Stimulated activated CD4-positive, alpha-beta T cell treated with anti-CD3 and anti-CD28 coated beads, TNF-alpha, amount 100 ng/mL, for 48 hours (primary cell): Measurements from ENCODE around the gene ZXDC.

Source experiments
- DNase-seq, 3 donors: peaks; one replicate each; pipeline ENCODE4 v3.0.0-alpha.2; 2020; ENCODE audit warnings: low read depth in 3 of 3

The ZXDC gene

GRCh38 chr3:126473292-126474168 is 2.2 kb downstream of the ZXDC start:
- DNase-seq = no peak

- DNase-seq = no peak
Measured at GRCh38 chr3:126472277-126473006, 3.2 kb downstream of the ZXDC start.

GRCh38 chr3:126469479-126469878 is 6.2 kb downstream of the ZXDC start:
- no peak for DNase-seq

GRCh38 chr3:126468028-126468891 is 7.4 kb downstream of the ZXDC start:
- DNase-seq = no peak

DNA sequence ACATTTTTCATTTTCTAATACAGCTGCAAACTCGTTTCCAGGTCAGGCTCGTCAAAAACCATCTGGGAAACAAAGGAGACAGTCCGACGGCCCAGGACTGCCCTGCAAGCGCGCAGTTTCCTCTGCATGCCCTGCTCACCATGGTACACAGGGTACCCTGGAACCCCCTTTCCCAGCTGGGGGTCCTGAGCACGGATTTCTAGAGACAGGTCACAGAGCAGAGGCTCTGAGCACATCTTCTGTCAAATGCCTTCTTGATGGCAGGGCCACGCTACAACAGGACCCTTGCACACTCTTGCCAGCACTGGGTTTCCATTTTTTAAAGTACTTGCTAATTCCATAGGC is 8.1 kb downstream of the ZXDC start:
- DNase-seq = no peak

GRCh38 chr3:126466886-126467610 is 8.6 kb downstream of the ZXDC start:
- DNase-seq = no peak

GRCh38 chr3:126465928-126466544 is 9.7 kb downstream of the ZXDC start:
- DNase-seq = no peak

DNA sequence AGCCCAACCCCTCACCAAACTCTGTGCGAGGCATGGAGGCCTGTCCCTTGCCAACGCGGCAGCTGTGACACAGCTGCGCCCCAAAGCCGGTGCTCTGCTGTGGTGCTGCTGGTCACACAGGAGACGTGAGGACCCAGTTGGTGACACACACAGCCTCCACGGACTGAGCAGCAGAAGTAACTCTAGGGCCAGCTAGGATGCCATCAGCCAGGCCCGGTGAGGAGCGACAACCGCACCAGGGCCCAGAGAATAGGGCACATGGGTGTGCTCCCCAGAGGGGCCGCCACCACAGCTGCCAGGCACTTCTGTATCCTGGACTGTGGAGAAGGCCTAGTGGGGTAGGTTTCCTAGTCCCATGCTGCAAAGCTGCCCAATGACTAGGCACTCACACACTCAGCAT is 10.7 kb downstream of the ZXDC start:
- no peak for DNase-seq

GRCh38 chr3:126464494-126464893 is 11.2 kb downstream of the ZXDC start:
- no peak for DNase-seq

DNA sequence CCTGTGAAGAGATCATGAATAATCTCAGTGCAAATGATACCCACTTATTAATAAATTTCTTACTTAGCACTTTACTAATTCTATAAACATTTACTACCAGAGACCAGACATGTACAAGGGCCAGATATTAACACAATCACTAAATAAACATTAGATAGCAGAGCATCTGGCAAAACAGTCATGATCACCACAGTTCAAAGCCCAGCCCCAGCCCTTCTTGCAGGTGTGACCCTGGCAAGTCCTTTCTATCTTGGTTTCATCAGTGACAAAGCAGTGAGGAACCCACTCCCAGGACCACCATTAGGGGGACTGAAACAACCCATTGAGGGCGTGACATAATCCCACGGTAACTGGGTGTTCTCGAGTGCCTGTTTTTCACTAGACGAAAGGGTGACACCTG is 11.6 kb downstream of the ZXDC start:
- DNase-seq = no peak

GRCh38 chr3:126463521-126463920 is 12.2 kb downstream of the ZXDC start:
- no peak for DNase-seq

GRCh38 chr3:126461450-126462070 is 14.1 kb downstream of the ZXDC start:
- no peak for DNase-seq

- no peak for DNase-seq
Measured at GRCh38 chr3:126460381-126460780, 15.3 kb downstream of the ZXDC start.

DNA sequence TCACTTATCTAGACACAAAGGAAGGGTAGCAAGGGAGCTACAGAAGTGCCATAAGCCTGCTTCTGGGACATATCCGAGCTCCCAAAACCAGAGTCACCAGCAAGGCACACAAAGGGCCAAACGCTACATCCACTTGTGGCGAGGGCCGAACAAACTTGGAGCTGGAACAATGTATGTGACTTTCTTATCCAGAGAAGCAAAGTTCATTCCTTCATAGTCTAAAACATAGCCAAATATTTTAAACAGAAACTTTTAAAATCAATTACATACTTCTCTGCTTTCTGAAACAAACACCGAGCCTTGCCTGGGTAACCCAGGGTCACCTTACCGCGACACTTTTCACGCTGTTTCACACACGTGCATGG is 15.9 kb downstream of the ZXDC start:
- DNase-seq = no peak

DNA sequence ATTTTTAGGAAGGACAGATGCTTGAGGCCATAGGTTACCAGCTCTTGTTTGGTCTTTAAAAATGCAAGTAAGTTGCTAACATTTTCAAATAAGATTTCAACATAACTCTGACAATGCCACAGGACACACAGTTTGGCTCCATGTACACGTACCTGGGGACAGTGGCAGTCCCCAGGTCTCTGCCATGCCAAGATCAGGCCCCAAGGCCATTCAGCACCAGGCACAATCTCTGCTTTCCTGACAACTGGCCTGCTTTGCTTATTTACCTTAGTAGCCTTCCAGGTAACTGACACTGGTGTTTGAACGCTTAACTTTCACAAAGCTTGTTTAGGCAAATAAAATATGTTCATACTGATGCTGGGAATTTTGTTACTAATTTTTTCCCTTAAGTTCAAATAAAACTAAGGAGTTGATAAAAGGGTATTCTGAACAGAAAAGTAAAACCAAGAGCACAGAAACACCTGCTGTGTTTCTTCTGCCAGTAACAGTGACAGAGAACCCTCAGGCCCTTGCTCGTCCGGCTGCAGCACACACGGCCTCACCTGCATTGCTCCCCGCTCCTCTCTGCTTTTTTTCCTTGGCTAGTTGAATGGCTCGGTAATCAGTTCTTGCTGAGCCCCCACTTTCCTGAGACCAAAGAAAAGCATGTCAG is 16.5 kb downstream of the ZXDC start:
- DNase-seq = no peak

- no peak for DNase-seq
Measured at GRCh38 chr3:126456766-126457388, 18.8 kb downstream of the ZXDC start.

DNA sequence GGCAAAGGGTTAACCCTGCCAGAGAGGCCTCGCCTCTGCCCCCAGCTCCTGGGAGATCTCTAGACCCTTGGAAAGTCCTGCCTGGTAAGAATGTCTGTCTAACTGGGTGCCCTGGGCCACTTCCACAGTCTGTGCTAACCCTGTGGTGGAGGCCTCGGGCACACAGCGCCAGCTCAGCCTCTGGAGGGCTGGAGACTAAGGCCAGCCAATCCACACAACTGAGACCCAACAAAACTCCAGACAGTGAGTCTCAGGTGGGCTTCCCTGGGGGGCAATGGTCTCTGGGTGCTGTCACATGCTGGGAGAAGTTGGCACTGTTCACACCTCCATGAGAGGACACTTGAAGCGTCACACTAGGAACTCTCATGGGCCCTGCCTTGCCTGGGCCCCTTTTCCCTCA is 19.5 kb downstream of the ZXDC start:
- DNase-seq = no peak

DNA sequence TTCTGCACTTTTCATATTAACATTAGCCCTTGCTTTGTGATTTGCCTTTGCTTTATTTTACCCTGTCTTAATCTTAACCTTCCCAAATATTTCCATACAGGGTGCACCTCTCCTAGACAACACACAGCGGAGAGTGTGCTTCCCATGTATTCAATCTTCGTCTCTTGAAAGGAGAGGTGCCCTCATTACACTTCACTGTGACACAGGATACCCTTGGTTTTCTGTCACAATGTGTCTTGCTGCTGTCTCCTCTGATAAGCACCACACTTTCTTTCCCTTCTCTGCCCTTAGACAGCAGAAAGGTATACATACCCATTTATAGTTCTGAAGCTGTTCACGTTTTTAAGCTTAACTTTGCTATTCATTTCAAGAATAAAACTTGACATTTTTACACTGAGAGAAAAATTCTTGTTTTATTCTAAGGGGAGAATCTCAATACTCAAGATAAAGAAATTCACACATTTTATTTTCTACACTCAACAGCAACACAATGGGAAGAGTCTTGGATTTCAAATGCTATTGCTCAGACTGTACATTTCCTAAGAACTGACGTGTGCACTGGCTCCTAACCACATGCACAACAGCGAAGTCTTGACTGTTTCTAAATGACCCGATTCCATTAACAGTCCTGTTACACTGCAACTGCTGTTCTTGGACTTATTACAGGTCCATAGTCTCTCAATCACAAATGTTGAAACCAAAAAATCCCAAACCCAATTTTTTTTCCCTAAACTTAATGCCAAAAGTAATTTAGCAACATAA is 21.1 kb downstream of the ZXDC start:
- no peak for DNase-seq

GRCh38 chr3:126454025-126454424 is 21.7 kb downstream of the ZXDC start:
- no peak for DNase-seq
